WTC11 (cell line): ENCODE measurements around the gene HAGHL. TPM values are rescaled to one million over a fixed set of nuclear protein-coding genes. Genes with fewer than 3 reads are reported as not detected.

ENCODE experiments used
- ATAC-seq: fragments of 200-7000 bp; cut with Tn5 transposase; 2 replicates; pipeline ENCODE4 v1.10.0; 2021; ENCODE audit warnings: mild to moderate bottlenecking, moderate library complexity
- Bru-seq: library from RNA; stranded (reverse); fragments of 400-500 nt; gene quantifications from one replicate; lab custom pipeline; 2021; lab: Mats Ljungman, UMichigan
- CTCF ChIA-PET: fragments of 300-600 bp; sonication (Branson Sonifier 250); formaldehyde crosslinking; loops from one replicate; lab custom pipeline; 2021; ENCODE audit warnings: antibody characterized with exemption; lab: Charles Lee
- POLR2A ChIA-PET: fragments of 350-600 bp; sonication (Branson Sonifier 250); formaldehyde crosslinking; loops from one replicate; lab custom pipeline; 2021; ENCODE audit warnings: antibody characterized with exemption; lab: Charles Lee
- DNase-seq: peaks from one replicate; pipeline ENCODE4 v3.0.0; 2021; ENCODE audit warnings: low spot score
- H3K27ac Mint-ChIP-seq: 2 replicates; pipeline ENCODE4 v1.8.0; 2021; ENCODE audit warnings: mixed read lengths
- H3K27me3 Mint-ChIP-seq: 2 replicates; pipeline ENCODE4 v1.8.0; 2021; ENCODE audit warnings: low read depth, mild to moderate bottlenecking, moderate library complexity, mixed read lengths
- H3K36me3 Mint-ChIP-seq: 2 replicates; pipeline ENCODE4 v1.8.0; 2021; ENCODE audit warnings: mixed read lengths
- H3K4me1 Mint-ChIP-seq: 2 replicates; pipeline ENCODE4 v1.8.0; 2022; ENCODE audit warnings: mixed read lengths
- H3K4me3 Mint-ChIP-seq: 2 replicates; pipeline ENCODE4 v1.8.0; 2021; ENCODE audit warnings: mild to moderate bottlenecking, moderate library complexity, mixed read lengths
- H3K9me3 Mint-ChIP-seq: 2 replicates; pipeline ENCODE4 v1.8.0; 2021; ENCODE audit warnings: mixed read lengths
- E2F5 ChIP-seq: sonication (generic); formaldehyde crosslinking; IDR thresholded peaks from 2 replicates; pipeline ENCODE4 v1.8.1; 2022; ENCODE audit warnings: mild to moderate bottlenecking, moderate library complexity, missing genetic modification reagents
- ESRRA ChIP-seq: sonication (generic); formaldehyde crosslinking; IDR thresholded peaks from 2 replicates; pipeline ENCODE4 v1.8.1; 2022; ENCODE audit warnings: mild to moderate bottlenecking, missing genetic modification reagents, borderline replicate concordance
- HMGA2 ChIP-seq: fragments of 250-450 bp; sonication (Bioruptor Pico); IDR thresholded peaks from 2 replicates; pipeline ENCODE4 v1.4.0; 2021; ENCODE audit warnings: mild to moderate bottlenecking, moderate library complexity
- HMGXB4 ChIP-seq: sonication (generic); formaldehyde crosslinking; IDR thresholded peaks from 2 replicates; pipeline ENCODE4 v1.8.1; 2023; ENCODE audit warnings: mild to moderate bottlenecking, moderate library complexity, missing genetic modification reagents
- MAX ChIP-seq: sonication (generic); formaldehyde crosslinking; IDR thresholded peaks from 2 replicates; pipeline ENCODE4 v1.8.0; 2022; ENCODE audit warnings: mild to moderate bottlenecking, missing genetic modification reagents
- MXD4 ChIP-seq: fragments of 250-450 bp; sonication (Bioruptor Pico); IDR thresholded peaks from 2 replicates; pipeline ENCODE4 v1.8.0; 2021; ENCODE audit warnings: mild to moderate bottlenecking, moderate library complexity, borderline replicate concordance
- OVOL2 ChIP-seq: fragments of 250-450 bp; sonication (Bioruptor Pico); IDR thresholded peaks from 2 replicates; pipeline ENCODE4 v1.9.0; 2021; ENCODE audit warnings: mild to moderate bottlenecking, borderline replicate concordance
- PRRX2 ChIP-seq: fragments of 250-450 bp; sonication (Bioruptor Pico); IDR thresholded peaks from 2 replicates; pipeline ENCODE4 v1.8.0; 2021; ENCODE audit warnings: mild to moderate bottlenecking
- RELA ChIP-seq: sonication (generic); formaldehyde crosslinking; IDR thresholded peaks from 2 replicates; pipeline ENCODE4 v1.8.1; 2022; ENCODE audit warnings: missing genetic modification reagents, mild to moderate bottlenecking, borderline replicate concordance
- SOX15 ChIP-seq: fragments of 250-450 bp; sonication (Bioruptor Pico); IDR thresholded peaks from 2 replicates; pipeline ENCODE4 v1.9.0; 2021; ENCODE audit warnings: mild to moderate bottlenecking
- TP53 ChIP-seq: sonication (generic); formaldehyde crosslinking; IDR thresholded peaks from 2 replicates; pipeline ENCODE4 v1.8.1; 2023; ENCODE audit warnings: mild to moderate bottlenecking, missing genetic modification reagents
- USF2 ChIP-seq: sonication (generic); formaldehyde crosslinking; IDR thresholded peaks from 2 replicates; pipeline ENCODE4 v1.8.1; 2023; ENCODE audit warnings: mild to moderate bottlenecking, missing genetic modification reagents, moderate library complexity
- ZMAT4 ChIP-seq: fragments of 250-450 bp; sonication (Bioruptor Pico); IDR thresholded peaks from 2 replicates; pipeline ENCODE4 v1.9.0; 2021; ENCODE audit warnings: mild to moderate bottlenecking
- ZNF416 ChIP-seq: fragments of 250-450 bp; sonication (Bioruptor Pico); IDR thresholded peaks from 2 replicates; pipeline ENCODE4 v1.9.0; 2021; ENCODE audit warnings: mild to moderate bottlenecking, inconsistent platforms
- ZNF671 ChIP-seq: fragments of 250-450 bp; sonication (Bioruptor Pico); IDR thresholded peaks from 2 replicates; pipeline ENCODE4 v1.8.0; 2021; ENCODE audit warnings: mild to moderate bottlenecking
- long read RNA-seq, 3 experiments: library from RNA in 1 of 3; library from capped mRNA in 1 of 3; library from polyadenylated mRNA in 1 of 3; unstranded in 2 of 3; stranded (forward) in 1 of 3; transcript quantifications; one replicate each; pipeline ENCODE4 v2.0.0, GENCODE V29; 2021
- total RNA-seq: library from RNA; stranded (reverse); gene quantifications from 3 replicates; pipeline ENCODE4 v1.2.3, GENCODE V29; 2021

Gene HAGHL
- total RNA-seq = 38.4 to 41.7 TPM (median 39.4 TPM) in 3 replicates
- percentile 40 among the genes with signal in this experiment for Bru-seq, nascent RNA
- long read RNA-seq, experiment 1, transcript HAGHL-203 (8 exons, 1,347 nt) = major isoform, 22 of 83 reads
- long read RNA-seq, experiment 1, partial matches to known transcripts = 19 of 83 reads
- long read RNA-seq, experiment 1, other reads (novel, unspliced or antisense) = 37 of 83 reads
- long read RNA-seq, experiment 2, transcript HAGHL-203 (8 exons, 1,347 nt) = major isoform, 9 of 50 reads
- long read RNA-seq, experiment 2, partial matches to known transcripts = 21 of 50 reads
- long read RNA-seq, experiment 2, other reads (novel, unspliced or antisense) = 17 of 50 reads
- long read RNA-seq, experiment 3, partial matches to known transcripts = 1 of 11 reads
- long read RNA-seq, experiment 3, other reads (novel, unspliced or antisense) = 9 of 11 reads

- CTCF ChIA-PET = interaction anchor here (0.7 to 6.9 kb wide), 10 partner anchors 10 to 66 kb away, joined by 3 to 90 read pairs (median 5); partner anchors contain the start of genes CHTF18, CIAO3, METRN and RPUSD1
- H3K9me3 Mint-ChIP-seq = no peaks in the 10 kb centered on the region
- DNase-seq (peak; percentile 89), ATAC-seq (peak; percentile 50)
- TF ChIP-seq MAX (CRISPR knock-in tag) = peak; percentile 71; the same call in 1 of the 2 replicates
- TF ChIP-seq RELA = peak; percentile 71; the same call in 1 of the 2 replicates
- peak; percentile 56; the same call in 1 of the 2 replicates for TF ChIP-seq PRRX2 (CRISPR knock-in tag)
- TF ChIP-seq SOX15 (CRISPR knock-in tag) = no peak
- no peak for TF ChIP-seq ZNF671 (CRISPR knock-in tag)
- TF ChIP-seq E2F5 (CRISPR knock-in tag) = peak; percentile 19; the same call in 1 of the 2 replicates
- no peak for TF ChIP-seq MXD4 (CRISPR knock-in tag)
- TF ChIP-seq ZMAT4 (CRISPR knock-in tag) = peak; percentile 53; the same call in 1 of the 2 replicates
- no peak for TF ChIP-seq HMGA2
- TF ChIP-seq ZNF416 (CRISPR knock-in tag) = no peak
- TF ChIP-seq OVOL2 (CRISPR knock-in tag) = no peak
- TF ChIP-seq USF2 = peak; percentile 64; the same call in 1 of the 2 replicates
- TF ChIP-seq ESRRA = 0 out of 2 replicates have a peak, but pooled peaks have one; percentile 55
- peak; percentile 63 for TF ChIP-seq HMGXB4 (CRISPR knock-in tag)
- peak within 1 kb of the TSS; percentile 69 for H3K4me3 Mint-ChIP-seq
- no peaks in the 10 kb centered on the region for H3K4me1 Mint-ChIP-seq
- peaks cover 2% of the 10 kb centered on the region; the same call in 1 of the 2 replicates for H3K27me3 Mint-ChIP-seq
- POLR2A ChIA-PET = no interaction called here
- H3K36me3 Mint-ChIP-seq = no peaks in the 10 kb centered on the region; the same call in 1 of the 2 replicates
- H3K27ac Mint-ChIP-seq = no peak within 1 kb of the TSS
Measured at GRCh38 chr16:726438-727290, at the start of gene HAGHL, which contains the start of gene CCDC78. TSS of gene HAGHL (plus strand) at chr16:727106. CDS start at chr16:727510, 404 bp downstream. TSS of gene CCDC78 (minus strand) at chr16:726443. CDS start at chr16:726367, 76 bp downstream.

GRCh38 chr16:677316-678190 is 49.4 kb upstream of the HAGHL start:
- TF ChIP-seq TP53 (CRISPR knock-in tag) (no peak), USF2 (no peak), RELA (peak; percentile 32; the same call in 1 of the 2 replicates)
- ChIA-PET CTCF (interaction anchor here (0.5 to 3.1 kb wide), 5 partner anchors 9 to 1239 kb away, joined by 3 to 21 read pairs (median 3); partner anchors contain the start of gene RHOT2), POLR2A (no interaction called here)
- Mint-ChIP-seq H3K4me3 (no peak overlapping the region), H3K36me3 (peaks cover 20% of the 10 kb centered on the region), H3K4me1 (peaks cover 27% of the 10 kb centered on the region), H3K27ac (no peak overlapping the region), H3K9me3 (no peaks in the 10 kb centered on the region), H3K27me3 (no peaks in the 10 kb centered on the region)
- DNase-seq = peak; percentile 74
- ATAC-seq = no peak
